Small intestine (tissue), 7 donors: ENCODE results near the gene KIF20B. TPM values are rescaled to one million over a fixed set of nuclear protein-coding genes. Genes with fewer than 3 reads are reported as not detected.

Experiments used
- DNase-seq, 2 donors: peaks; one replicate each; pipeline versions ENCODE4 v3.0.0 to v3.0.0-alpha.2; 2013
- FAIRE-seq: peaks from 2 replicates; lab custom pipeline; 2012; peaks lifted over from hg19 to GRCh38; lab: Jason Lieb, UNC
- H3K27ac ChIP-seq, 3 donors: one replicate each; pipeline ENCODE4 v1.5.1; 2013; ENCODE audit warnings: low read length in 2 of 3, mild to moderate bottlenecking in 2 of 3, control low read depth in 1 of 3, inconsistent platforms in 1 of 3, low read depth in 1 of 3, moderate library complexity in 1 of 3
- H3K27me3 ChIP-seq, 3 donors: one replicate each; pipeline ENCODE4 v1.6.1; 2013; ENCODE audit warnings: low read length in 3 of 3, inconsistent platforms in 1 of 3; ENCODE audit not compliant: control insufficient read depth in 3 of 3, insufficient read depth in 3 of 3
- H3K36me3 ChIP-seq, 3 donors: one replicate each; pipeline ENCODE4 v1.6.1; 2013; ENCODE audit warnings: low read length in 3 of 3, inconsistent platforms in 1 of 3, low read depth in 1 of 3, mild to moderate bottlenecking in 1 of 3, moderate library complexity in 1 of 3; ENCODE audit not compliant: control insufficient read depth in 3 of 3, insufficient read depth in 2 of 3
- H3K4me1 ChIP-seq, 3 donors: one replicate each; pipeline ENCODE4 v1.6.1; 2013; ENCODE audit warnings: low read length in 2 of 3, inconsistent platforms in 1 of 3, low read depth in 1 of 3, mild to moderate bottlenecking in 1 of 3, moderate library complexity in 1 of 3; ENCODE audit not compliant: control insufficient read depth in 3 of 3, insufficient read depth in 2 of 3
- H3K4me3 ChIP-seq, 3 donors: one replicate each; pipeline ENCODE4 v1.5.1; 2013; ENCODE audit warnings: low read length in 3 of 3, control low read depth in 1 of 3, inconsistent platforms in 1 of 3, low read depth in 1 of 3, mild to moderate bottlenecking in 1 of 3, moderate library complexity in 1 of 3
- H3K9me3 ChIP-seq, 2 donors: one replicate each; pipeline ENCODE4 v1.6.1; 2013; ENCODE audit warnings: low read depth in 1 of 2, low read length in 1 of 2; ENCODE audit not compliant: control insufficient read depth in 2 of 2, insufficient read depth in 1 of 2
- WGBS, 3 donors: extraction: QIAGEN DNeasy Blood & Tissue Kit; methylation state at CpG; one replicate each; pipeline ENCODE4 v1.1.7; 2013; 5-methylcytosine and 5-hydroxymethylcytosine counted together
- polyA plus RNA-seq, 4 donors: library from polyadenylated mRNA; stranded (reverse) in 3 of 4; unstranded in 1 of 4; fragments of 200-250 nt in 3 of 4; fragments of 120-200 nt in 1 of 4; gene quantifications; one replicate each; pipeline versions ENCODE4 v1.2.1 to v1.2.3, GENCODE V29; 2013
- donor health status: healthy with polysubstance abuse.
- donor health status: control.
- donor health status: control.
- donor health status: Bipolar disorder and iron deficiency.
- donor health status: healthy.

Gene KIF20B
- polyA plus RNA-seq, 4 donors = 1.6 to 9.1 (median 3.9) TPM

DNA sequence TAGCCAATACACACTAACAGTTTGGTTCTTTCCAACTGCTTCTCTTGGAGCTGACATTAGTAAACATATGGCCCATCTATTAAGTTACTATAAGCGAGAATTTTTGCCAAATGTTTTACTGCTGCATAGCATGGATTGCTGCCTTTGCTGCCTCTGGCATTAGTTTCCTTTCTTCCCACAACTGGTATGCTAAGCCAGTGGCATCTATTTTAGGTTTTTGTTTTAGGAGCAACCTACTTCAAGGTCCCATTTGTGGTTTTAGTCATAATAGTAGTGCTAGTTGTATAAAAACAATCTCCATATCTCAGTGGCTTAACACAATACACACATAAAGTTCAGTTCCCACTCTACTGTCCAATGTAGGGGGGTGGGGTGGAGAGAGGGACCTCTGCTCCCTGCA is 30.5 kb upstream of the KIF20B start:
- no peak for FAIRE-seq
- peaks cover 0 to 9% (median 0%) of the 10 kb centered on the region in 3 donors for H3K4me1 ChIP-seq

DNA sequence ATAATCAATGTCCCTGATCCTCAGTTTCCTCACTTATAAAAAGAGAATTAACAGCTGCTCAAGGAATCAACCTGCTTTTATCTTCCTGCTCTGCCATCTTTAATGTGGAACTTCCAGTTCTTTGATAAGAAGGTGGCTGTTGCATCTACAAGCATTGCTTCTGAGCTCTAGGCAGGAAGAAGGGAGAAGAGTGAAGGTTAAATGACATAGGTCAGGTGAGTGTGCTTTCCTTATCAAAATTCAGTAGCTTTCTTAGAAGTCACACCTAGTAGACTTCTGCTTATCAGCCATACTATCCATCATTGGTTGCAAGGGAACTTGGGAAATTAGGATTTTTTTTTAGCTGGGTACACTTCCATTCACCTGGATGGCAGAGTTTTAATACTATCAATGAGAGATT is 24.0 kb upstream of the KIF20B start:
- Histone ChIP-seq H3K36me3 (no peaks in the 10 kb centered on the region), H3K9me3 (no peaks in the 10 kb centered on the region), H3K4me1 (no peaks in the 10 kb centered on the region), H3K27ac (no peak overlapping the region), H3K4me3 (no peak overlapping the region), H3K27me3 (no peaks in the 10 kb centered on the region)
- FAIRE-seq (no peak), DNase-seq (peak; percentile 31 to 56)

More for the DNA sequence above, 30.5 kb upstream of the KIF20B start:
- H3K27ac ChIP-seq = no peak overlapping the region
- DNase-seq = no peak
- no peaks in the 10 kb centered on the region for H3K9me3 ChIP-seq
- no peaks in the 10 kb centered on the region for H3K36me3 ChIP-seq
- no peaks in the 10 kb centered on the region for H3K27me3 ChIP-seq
- 84 to 100% (median 95%) methylated on average over 1 of the region's 1 CpG for WGBS, 3 donors
- H3K4me3 ChIP-seq = no peak overlapping the region

DNA sequence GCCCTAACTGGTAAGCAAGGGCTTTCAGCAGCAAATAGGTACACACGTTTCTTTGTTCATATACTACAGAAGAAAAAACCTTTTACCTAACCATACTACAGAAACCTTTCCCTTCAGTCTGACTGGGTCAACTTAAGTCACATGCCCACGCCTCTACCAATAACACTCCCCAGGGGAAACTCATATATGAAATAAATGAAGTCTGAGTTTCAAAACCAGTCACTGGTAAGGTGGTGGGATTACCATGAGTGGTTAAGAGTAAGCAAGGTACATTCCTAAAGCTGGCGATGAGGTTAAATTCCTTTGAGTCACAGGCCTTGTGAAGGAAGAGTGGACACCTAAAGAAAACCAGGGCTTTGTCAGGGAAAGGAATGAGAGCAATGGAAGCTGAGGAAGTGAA is 21.4 kb upstream of the KIF20B start:
- Histone ChIP-seq H3K9me3 (no peaks in the 10 kb centered on the region), H3K27ac (no peak overlapping the region), H3K4me1 (no peaks in the 10 kb centered on the region), H3K36me3 (no peaks in the 10 kb centered on the region), H3K4me3 (no peak overlapping the region), H3K27me3 (no peaks in the 10 kb centered on the region)
- no peak for FAIRE-seq
- no peak for DNase-seq
- 82 to 87% (median 87%) methylated on average over 3 of the region's 3 CpGs for WGBS, 3 donors

DNA sequence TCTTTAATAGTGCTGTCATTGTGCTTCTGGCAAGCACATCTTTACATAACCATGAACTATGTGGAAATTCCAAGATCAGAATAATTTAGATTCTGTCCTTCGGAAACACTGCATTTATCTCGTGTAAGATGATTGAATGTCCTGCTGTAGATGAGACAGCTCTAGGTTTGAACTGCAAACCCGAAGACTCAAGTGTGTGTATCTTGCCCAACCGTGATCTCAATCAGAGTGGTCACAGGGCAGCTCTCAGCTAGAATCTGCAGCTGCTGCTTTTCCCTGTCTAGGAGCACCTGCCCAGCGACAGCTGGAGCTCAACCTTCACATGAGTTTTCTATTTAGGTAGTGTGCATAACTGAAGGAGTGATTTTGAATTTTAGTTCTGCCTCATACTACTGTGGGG is 17.5 kb upstream of the KIF20B start:
- no peak overlapping the region for H3K4me3 ChIP-seq

DNA sequence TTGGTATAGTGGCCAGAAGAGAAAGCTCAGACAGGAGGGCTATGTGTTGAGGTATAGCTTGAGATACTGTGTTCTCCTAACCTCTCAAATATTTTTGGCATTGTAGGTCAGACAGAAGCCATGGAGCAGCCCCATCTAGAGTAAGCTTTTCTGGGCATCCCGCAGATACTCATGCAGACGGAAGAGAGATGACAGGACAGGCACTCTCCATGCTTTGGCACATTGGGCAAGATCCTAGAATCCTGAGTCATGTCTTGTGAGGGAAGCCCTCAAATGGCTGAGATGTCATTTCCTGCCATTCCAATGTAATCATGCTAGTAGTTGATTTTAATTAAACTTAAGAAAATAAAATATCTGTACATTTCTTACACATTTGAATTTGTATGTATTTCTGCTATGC is 16.8 kb upstream of the KIF20B start:
- Histone ChIP-seq H3K9me3 (no peaks in the 10 kb centered on the region), H3K4me1 (no peaks in the 10 kb centered on the region), H3K36me3 (no peaks in the 10 kb centered on the region), H3K27ac (no peak overlapping the region), H3K4me3 (no peak overlapping the region), H3K27me3 (no peaks in the 10 kb centered on the region)
- FAIRE-seq = no peak
- 90 to 100% (median 91%) methylated on average over 2 of the region's 2 CpGs for WGBS, 3 donors
- DNase-seq = no peak

More for the DNA sequence above, 17.5 kb upstream of the KIF20B start:
- no peak for DNase-seq
- no peaks in the 10 kb centered on the region for H3K4me1 ChIP-seq
- H3K27ac ChIP-seq = no peak overlapping the region
- H3K9me3 ChIP-seq = no peaks in the 10 kb centered on the region
- FAIRE-seq = no peak
- no peaks in the 10 kb centered on the region for H3K36me3 ChIP-seq
- WGBS, 3 donors = 39 to 65% (median 39%) methylated on average over 5 of the region's 5 CpGs
- H3K27me3 ChIP-seq = no peaks in the 10 kb centered on the region

DNA sequence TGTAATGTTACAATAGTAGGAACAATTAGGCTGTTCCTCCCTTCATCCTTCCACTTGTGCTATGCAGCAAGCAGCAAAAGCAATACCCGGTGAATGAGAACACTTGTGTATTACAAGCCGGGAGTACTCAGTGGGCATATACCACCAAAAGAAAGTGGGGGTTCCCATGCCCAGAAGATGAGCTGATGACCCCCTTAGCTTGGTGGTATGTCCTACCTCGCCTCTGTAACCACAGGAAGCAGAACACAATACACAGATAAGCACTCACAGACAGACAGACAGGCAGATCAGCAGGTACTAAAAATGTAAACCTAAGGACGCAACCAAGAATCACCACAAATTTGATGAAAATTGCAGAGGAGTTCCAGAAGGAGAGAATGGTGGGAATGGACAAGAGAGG is 15.5 kb upstream of the KIF20B start:
- no peak for DNase-seq
- Histone ChIP-seq H3K4me1 (no peaks in the 10 kb centered on the region), H3K9me3 (no peaks in the 10 kb centered on the region), H3K36me3 (no peaks in the 10 kb centered on the region), H3K27ac (no peak overlapping the region), H3K27me3 (no peaks in the 10 kb centered on the region), H3K4me3 (no peak overlapping the region)
- WGBS, 3 donors = 76 to 83% (median 77%) methylated on average over 4 of the region's 4 CpGs
- FAIRE-seq = no peak

DNA sequence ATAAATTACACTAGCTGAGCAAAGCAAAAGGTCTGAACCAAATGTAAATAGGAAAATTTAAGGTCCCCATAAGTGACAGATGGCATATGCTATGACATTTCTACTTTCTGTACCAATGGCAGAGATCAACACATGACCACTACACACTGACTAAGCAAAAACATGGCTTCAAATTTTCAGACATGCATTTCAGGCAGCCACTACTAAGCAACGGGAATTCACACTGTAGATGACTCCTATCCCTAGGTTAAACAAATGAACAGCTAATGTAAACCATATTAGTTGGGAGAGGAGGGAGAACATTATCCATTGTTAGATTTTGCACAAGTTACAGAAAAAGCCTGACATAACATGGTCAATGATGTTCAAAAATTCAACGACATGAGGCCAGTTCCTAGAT is 11.4 kb upstream of the KIF20B start:
- 51 to 74% (median 65%) methylated on average over 2 of the region's 2 CpGs for WGBS, 3 donors
- FAIRE-seq = no peak
- H3K4me3 ChIP-seq = no peak overlapping the region
- no peaks in the 10 kb centered on the region for H3K27me3 ChIP-seq
- no peaks in the 10 kb centered on the region for H3K9me3 ChIP-seq
- no peak overlapping the region for H3K27ac ChIP-seq
- no peaks in the 10 kb centered on the region for H3K36me3 ChIP-seq
- H3K4me1 ChIP-seq = no peaks in the 10 kb centered on the region
- DNase-seq = no peak

DNA sequence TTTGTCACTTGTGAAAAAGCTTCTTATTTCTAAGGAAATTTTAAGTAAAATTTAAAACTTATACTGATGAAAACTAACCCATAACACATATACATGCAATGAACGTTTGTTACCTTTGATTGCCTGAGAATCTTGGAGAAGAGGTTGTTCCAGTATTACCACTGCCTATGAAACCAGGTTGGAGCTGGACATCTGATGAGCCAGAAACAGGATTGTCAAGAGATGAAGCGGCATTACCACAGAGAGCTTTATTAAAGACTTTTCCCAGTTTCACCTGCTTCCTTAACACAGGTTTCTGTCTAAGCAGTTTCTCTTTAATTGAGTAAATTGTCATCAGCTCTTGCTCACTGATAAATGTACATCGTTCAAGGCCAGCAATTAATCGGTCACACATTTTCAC is 9.0 kb upstream of the KIF20B start:
- WGBS, 3 donors = 74 to 88% (median 78%) methylated on average over 4 of the region's 4 CpGs
- FAIRE-seq (no peak), DNase-seq (no peak)
- H3K4me1 ChIP-seq = no peaks in the 10 kb centered on the region
- H3K9me3 ChIP-seq = no peaks in the 10 kb centered on the region
- no peaks in the 10 kb centered on the region for H3K36me3 ChIP-seq
- H3K27me3 ChIP-seq = no peaks in the 10 kb centered on the region
- no peak overlapping the region for H3K27ac ChIP-seq
- no peak overlapping the region for H3K4me3 ChIP-seq

DNA sequence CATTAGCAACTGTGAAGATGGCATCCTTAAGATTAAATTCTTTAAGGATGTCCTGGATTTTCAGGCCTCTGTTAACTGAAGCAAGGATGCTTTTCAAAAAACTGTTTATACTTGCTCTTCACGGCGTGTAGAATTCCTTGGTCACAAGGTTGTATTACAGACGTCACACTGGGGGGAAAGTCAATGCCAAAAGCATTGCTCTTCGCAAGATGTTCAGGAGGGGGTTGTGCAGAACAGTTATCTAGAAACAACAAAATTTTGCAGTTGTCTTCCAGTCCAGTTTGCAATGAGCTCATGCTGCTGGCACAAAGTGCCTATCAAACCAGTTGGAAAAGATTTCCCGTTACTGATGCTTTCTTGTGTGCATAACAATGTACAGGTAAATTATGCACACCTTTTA is 8.2 kb upstream of the KIF20B start:
- no peaks in the 10 kb centered on the region for H3K9me3 ChIP-seq
- H3K36me3 ChIP-seq = no peaks in the 10 kb centered on the region
- DNase-seq (no peak), FAIRE-seq (no peak)
- no peaks in the 10 kb centered on the region for H3K4me1 ChIP-seq
- 95 to 99% (median 97%) methylated on average over 5 of the region's 5 CpGs for whole genome bisulfite sequencing, 3 donors
- no peaks in the 10 kb centered on the region for H3K27me3 ChIP-seq
- H3K27ac ChIP-seq = no peak overlapping the region
- no peak overlapping the region for H3K4me3 ChIP-seq
